Panc1 (cell line): ENCODE measurements around the gene PLA2G15. TPM values are rescaled to one million over a fixed set of nuclear protein-coding genes. Genes with fewer than 3 reads are reported as not detected.

Source experiments
- ATAC-seq: fragments of 200-7000 bp; cut with Tn5 transposase; 2 replicates; pipeline ENCODE4 v1.9.1; 2020; ENCODE audit warnings: mild to moderate bottlenecking, moderate library complexity
- BruUV-seq: library from RNA; stranded (reverse); fragments of 400-500 nt; replicated peaks from 2 replicates; lab custom pipeline; 2021; lab: Mats Ljungman, UMichigan
- CTCF ChIA-PET: fragments of 300-600 bp; sonication (Branson Sonifier 250); formaldehyde crosslinking; loops from one replicate; lab custom pipeline; 2022; ENCODE audit warnings: antibody characterized with exemption; lab: Charles Lee
- POLR2A ChIA-PET: fragments of 300-600 bp; sonication (Branson Sonifier 250); formaldehyde crosslinking; loops from one replicate; lab custom pipeline; 2022; ENCODE audit warnings: antibody characterized with exemption; lab: Charles Lee
- DNase-seq: peaks from one replicate; pipeline ENCODE4 v3.0.0-alpha.2; 2010; ENCODE audit warnings: low read depth, low spot score
- H3K27ac ChIP-seq: 2 replicates; pipeline ENCODE4 v1.5.1; 2011; ENCODE audit warnings: mild to moderate bottlenecking, low read length, inconsistent platforms
- H3K27me3 ChIP-seq: fragments of 200-500 bp; sonication (Bioruptor generic); 2 replicates; pipeline ENCODE4 v1.6.0; 2014; ENCODE audit warnings: low read length, inconsistent platforms; ENCODE audit not compliant: control insufficient read depth, insufficient read depth
- H3K36me3 ChIP-seq: fragments of 200-500 bp; sonication (Bioruptor generic); 2 replicates; pipeline ENCODE4 v1.5.1; 2014; ENCODE audit warnings: inconsistent platforms, mild to moderate bottlenecking, low read length, moderate library complexity; ENCODE audit not compliant: control insufficient read depth, insufficient read depth
- H3K4me1 ChIP-seq: 2 replicates; pipeline ENCODE4 v1.5.1; 2011; ENCODE audit warnings: inconsistent platforms, mild to moderate bottlenecking, low read length, moderate library complexity; ENCODE audit not compliant: control insufficient read depth, insufficient read depth
- H3K4me3 ChIP-seq, 2 experiments: 2 replicates each; pipeline ENCODE4 v1.5.1; 2011 to 2012; ENCODE audit warnings: low read depth in 2 of 2, low read length in 2 of 2, mild to moderate bottlenecking in 2 of 2, inconsistent platforms in 1 of 2, moderate library complexity in 1 of 2
- H3K9me3 ChIP-seq: fragments of 200-500 bp; sonication (Bioruptor generic); 2 replicates; pipeline ENCODE4 v1.5.1; 2014; ENCODE audit warnings: low read depth, mild to moderate bottlenecking, inconsistent platforms, low read length, moderate library complexity; ENCODE audit not compliant: control insufficient read depth, insufficient read depth
- POLR2AphosphoS5 ChIP-seq: IDR thresholded peaks from 2 replicates; pipeline ENCODE4 v1.6.1; 2012; ENCODE audit warnings: mild to moderate bottlenecking, low read depth, low read length, moderate library complexity
- SIN3A ChIP-seq: IDR thresholded peaks from 2 replicates; pipeline ENCODE4 v1.6.1; 2012; ENCODE audit warnings: low read depth, mild to moderate bottlenecking, low read length, moderate library complexity, borderline replicate concordance; ENCODE audit not compliant: insufficient read depth
- TCF7L2 ChIP-seq: IDR thresholded peaks from 2 replicates; pipeline ENCODE4 v1.6.1; 2011; ENCODE audit warnings: mild to moderate bottlenecking, low read depth, low read length, inconsistent platforms
- in situ Hi-C: cut with HindIII; loops from 2 replicates; pipeline ENCODE4 v1.10.0; 2016; ENCODE audit warnings: low sequenced_read_pairs, low pct_unique_long_range_greater_than_20kb
- intact Hi-C: fragments of 100-400 bp; cut with micrococcal nuclease; formaldehyde crosslinking; loops from one replicate; pipeline ENCODE4 v1.10.0; 2022; ENCODE audit not compliant: unreplicated experiment
- total RNA-seq: library from RNA; stranded (reverse); gene quantifications from one replicate; pipeline ENCODE4 v1.2.1, GENCODE V29; 2021; ENCODE audit not compliant: unreplicated experiment
- TF ChIP-seq, protein P1 (sequence below): fragments of 450-650 bp; IDR thresholded peaks from 2 replicates; pipeline ENCODE4 v1.5.1; 2017; ENCODE audit warnings: mild to moderate bottlenecking
- TF ChIP-seq, protein P2 (sequence below), 2 experiments: IDR thresholded peaks; 2 replicates each; pipeline ENCODE4 v1.6.1; 2011 to 2012; ENCODE audit warnings: low read depth in 2 of 2, control low read depth in 1 of 2, low read length in 1 of 2, mild to moderate bottlenecking in 1 of 2, moderate library complexity in 1 of 2; ENCODE audit not compliant: insufficient read depth in 1 of 2

The PLA2G15 gene
- total RNA-seq, 1 experiment from 2014 or later, result 14.3 TPM

DNA sequence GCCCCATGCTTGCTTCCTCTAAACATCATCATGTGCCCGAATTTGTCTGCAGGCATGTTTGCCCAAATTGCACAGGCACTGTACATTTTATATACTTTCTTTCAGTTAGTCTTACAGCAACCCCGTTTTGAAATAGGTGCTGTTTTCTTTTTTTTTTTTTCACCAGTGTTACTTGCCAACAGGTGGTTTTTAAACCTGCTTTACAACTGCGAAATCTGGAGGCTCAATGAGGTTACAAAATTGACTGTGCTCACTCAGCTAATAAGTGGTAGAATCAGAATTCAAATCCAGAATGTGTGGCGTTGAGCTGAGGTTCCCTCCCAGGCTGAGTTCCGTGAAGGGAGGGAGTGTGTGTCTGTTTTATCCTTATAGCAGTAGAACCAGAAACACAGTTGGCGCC is 5.8 kb downstream of the PLA2G15 start:
- no peak for TF ChIP-seq POLR2AphosphoS5
- TF ChIP-seq, protein P1, sequence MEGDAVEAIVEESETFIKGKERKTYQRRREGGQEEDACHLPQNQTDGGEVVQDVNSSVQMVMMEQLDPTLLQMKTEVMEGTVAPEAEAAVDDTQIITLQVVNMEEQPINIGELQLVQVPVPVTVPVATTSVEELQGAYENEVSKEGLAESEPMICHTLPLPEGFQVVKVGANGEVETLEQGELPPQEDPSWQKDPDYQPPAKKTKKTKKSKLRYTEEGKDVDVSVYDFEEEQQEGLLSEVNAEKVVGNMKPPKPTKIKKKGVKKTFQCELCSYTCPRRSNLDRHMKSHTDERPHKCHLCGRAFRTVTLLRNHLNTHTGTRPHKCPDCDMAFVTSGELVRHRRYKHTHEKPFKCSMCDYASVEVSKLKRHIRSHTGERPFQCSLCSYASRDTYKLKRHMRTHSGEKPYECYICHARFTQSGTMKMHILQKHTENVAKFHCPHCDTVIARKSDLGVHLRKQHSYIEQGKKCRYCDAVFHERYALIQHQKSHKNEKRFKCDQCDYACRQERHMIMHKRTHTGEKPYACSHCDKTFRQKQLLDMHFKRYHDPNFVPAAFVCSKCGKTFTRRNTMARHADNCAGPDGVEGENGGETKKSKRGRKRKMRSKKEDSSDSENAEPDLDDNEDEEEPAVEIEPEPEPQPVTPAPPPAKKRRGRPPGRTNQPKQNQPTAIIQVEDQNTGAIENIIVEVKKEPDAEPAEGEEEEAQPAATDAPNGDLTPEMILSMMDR, result no peak
- TF ChIP-seq, protein P2, sequence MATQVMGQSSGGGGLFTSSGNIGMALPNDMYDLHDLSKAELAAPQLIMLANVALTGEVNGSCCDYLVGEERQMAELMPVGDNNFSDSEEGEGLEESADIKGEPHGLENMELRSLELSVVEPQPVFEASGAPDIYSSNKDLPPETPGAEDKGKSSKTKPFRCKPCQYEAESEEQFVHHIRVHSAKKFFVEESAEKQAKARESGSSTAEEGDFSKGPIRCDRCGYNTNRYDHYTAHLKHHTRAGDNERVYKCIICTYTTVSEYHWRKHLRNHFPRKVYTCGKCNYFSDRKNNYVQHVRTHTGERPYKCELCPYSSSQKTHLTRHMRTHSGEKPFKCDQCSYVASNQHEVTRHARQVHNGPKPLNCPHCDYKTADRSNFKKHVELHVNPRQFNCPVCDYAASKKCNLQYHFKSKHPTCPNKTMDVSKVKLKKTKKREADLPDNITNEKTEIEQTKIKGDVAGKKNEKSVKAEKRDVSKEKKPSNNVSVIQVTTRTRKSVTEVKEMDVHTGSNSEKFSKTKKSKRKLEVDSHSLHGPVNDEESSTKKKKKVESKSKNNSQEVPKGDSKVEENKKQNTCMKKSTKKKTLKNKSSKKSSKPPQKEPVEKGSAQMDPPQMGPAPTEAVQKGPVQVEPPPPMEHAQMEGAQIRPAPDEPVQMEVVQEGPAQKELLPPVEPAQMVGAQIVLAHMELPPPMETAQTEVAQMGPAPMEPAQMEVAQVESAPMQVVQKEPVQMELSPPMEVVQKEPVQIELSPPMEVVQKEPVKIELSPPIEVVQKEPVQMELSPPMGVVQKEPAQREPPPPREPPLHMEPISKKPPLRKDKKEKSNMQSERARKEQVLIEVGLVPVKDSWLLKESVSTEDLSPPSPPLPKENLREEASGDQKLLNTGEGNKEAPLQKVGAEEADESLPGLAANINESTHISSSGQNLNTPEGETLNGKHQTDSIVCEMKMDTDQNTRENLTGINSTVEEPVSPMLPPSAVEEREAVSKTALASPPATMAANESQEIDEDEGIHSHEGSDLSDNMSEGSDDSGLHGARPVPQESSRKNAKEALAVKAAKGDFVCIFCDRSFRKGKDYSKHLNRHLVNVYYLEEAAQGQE (IDR thresholded peaks at IDR 0.05; ENCODE audit: insufficient read depth in 1 of 2, low read depth in 2 of 2, low read length in 1 of 2), result no peak
- no peak for TF ChIP-seq SIN3A
- TF ChIP-seq TCF7L2, result no peak
- no TSS peak for BruUV-seq
- ATAC-seq, result no peak
- Histone ChIP-seq H3K4me1 (peaks cover 7% of the 10 kb centered on the region), H3K27ac (no peak overlapping the region), H3K36me3 (no peaks in the 10 kb centered on the region), H3K4me3 (no peak overlapping the region), H3K27me3 (no peaks in the 10 kb centered on the region), H3K9me3 (no peaks in the 10 kb centered on the region)
- CTCF ChIA-PET, result no interaction called here
- no peak for DNase-seq
- POLR2A ChIA-PET, result no interaction called here
- intact Hi-C loops (no loop called here), in situ Hi-C loops (no loop called here)

DNA sequence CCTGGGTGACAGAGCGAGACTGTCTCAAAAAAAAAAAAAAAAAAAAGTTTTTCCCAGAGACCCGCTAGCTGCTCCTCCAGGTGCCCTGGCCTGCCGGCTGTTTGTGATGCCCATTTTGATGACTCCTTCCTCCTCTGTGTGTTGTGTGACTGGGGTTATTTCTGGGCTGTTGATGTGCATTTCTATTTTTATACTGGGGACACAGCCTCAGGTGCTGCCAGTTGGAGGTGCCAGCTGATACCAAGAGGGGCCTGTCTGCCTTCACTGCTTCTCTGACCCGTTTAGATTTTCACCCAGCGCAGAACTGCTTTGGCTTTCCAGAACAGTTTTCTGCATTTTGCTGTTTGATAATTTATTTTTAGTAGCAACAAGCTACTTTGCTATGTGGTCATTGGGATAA is 6.7 kb downstream of the PLA2G15 start:
- DNase-seq (no peak), ATAC-seq (no peak)
- no peaks in the 10 kb centered on the region for H3K27me3 ChIP-seq
- H3K27ac ChIP-seq, result no peak overlapping the region
- CTCF ChIA-PET, result no interaction called here
- no peak overlapping the region for H3K4me3 ChIP-seq
- H3K4me1 ChIP-seq, result no peaks in the 10 kb centered on the region
- intact Hi-C loops, result no loop called here
- H3K36me3 ChIP-seq, result no peaks in the 10 kb centered on the region
- POLR2A ChIA-PET, result no interaction called here
- no TSS peak for BruUV-seq
- TF ChIP-seq TCF7L2 (no peak), POLR2AphosphoS5 (no peak), SIN3A (no peak)
- TF ChIP-seq, protein P1, result no peak
- TF ChIP-seq, protein P2 (IDR thresholded peaks at IDR 0.05; ENCODE audit: insufficient read depth in 1 of 2, low read depth in 2 of 2, low read length in 1 of 2), result no peak
- in situ Hi-C loops, result no loop called here
- no peaks in the 10 kb centered on the region for H3K9me3 ChIP-seq
